HepG2 (cell line): ENCODE data around the gene TCFL5. TPM values are rescaled to one million over a fixed set of nuclear protein-coding genes. Genes with fewer than 3 reads are reported as not detected.

Source experiments
- GATA4 ChIP-seq: sonication (generic); IDR thresholded peaks from 2 replicates; pipeline ENCODE4 v1.6.1; 2016; ENCODE audit warnings: antibody characterized with exemption, low read depth, borderline replicate concordance
- HDAC1 ChIP-seq: sonication (generic); formaldehyde crosslinking; IDR thresholded peaks from 2 replicates; pipeline ENCODE4 v1.5.1; 2020; ENCODE audit warnings: mild to moderate bottlenecking, missing genetic modification reagents
- KMT2A ChIP-seq: sonication (generic); formaldehyde crosslinking; IDR thresholded peaks from 2 replicates; pipeline ENCODE4 v1.4.0; 2020; ENCODE audit warnings: missing genetic modification reagents
- NCOA2 ChIP-seq: sonication (generic); formaldehyde crosslinking; IDR thresholded peaks from 2 replicates; pipeline ENCODE4 v1.8.0; 2022; ENCODE audit warnings: inconsistent platforms
- RCOR2 ChIP-seq: IDR thresholded peaks from 2 replicates; pipeline ENCODE4 v1.6.1; 2016; ENCODE audit warnings: missing biosample characterization, missing genetic modification reagents
- SAFB2 ChIP-seq: sonication (generic); formaldehyde crosslinking; IDR thresholded peaks from 2 replicates; pipeline ENCODE4 v1.5.1; 2020; ENCODE audit warnings: missing genetic modification reagents, low read depth, mild to moderate bottlenecking, borderline replicate concordance
- SNAI1 ChIP-seq: sonication (generic); formaldehyde crosslinking; IDR thresholded peaks from 2 replicates; pipeline ENCODE4 v1.5.0; 2020; ENCODE audit warnings: mild to moderate bottlenecking, missing genetic modification reagents, borderline replicate concordance
- TGIF2 ChIP-seq: IDR thresholded peaks from 2 replicates; pipeline ENCODE4 v1.6.1; 2016; ENCODE audit warnings: control low read depth, missing compliant biosample characterization
- ZBTB26 ChIP-seq: IDR thresholded peaks from 2 replicates; pipeline ENCODE4 v1.6.1; 2016; ENCODE audit warnings: missing compliant biosample characterization, missing genetic modification reagents, borderline replicate concordance
- ZBTB43 ChIP-seq: sonication (generic); formaldehyde crosslinking; conservative IDR thresholded peaks from 2 replicates; pipeline ENCODE4 v1.4.0; 2020; ENCODE audit warnings: missing genetic modification reagents
- ZC3H13 ChIP-seq: sonication (generic); formaldehyde crosslinking; IDR thresholded peaks from 2 replicates; pipeline ENCODE4 v1.8.1; 2023; ENCODE audit warnings: mild to moderate bottlenecking, missing genetic modification reagents, moderate library complexity
- ZNF251 ChIP-seq: sonication (generic); formaldehyde crosslinking; IDR thresholded peaks from 2 replicates; pipeline ENCODE4 v1.9.0; 2021; ENCODE audit warnings: mild to moderate bottlenecking, missing genetic modification reagents
- ZNF329 ChIP-seq: sonication (generic); formaldehyde crosslinking; IDR thresholded peaks from 2 replicates; pipeline ENCODE4 v1.9.0; 2021; ENCODE audit warnings: low read depth, mild to moderate bottlenecking, missing genetic modification reagents
- ZNF567 ChIP-seq: sonication (generic); formaldehyde crosslinking; IDR thresholded peaks from 2 replicates; pipeline ENCODE4 v1.8.1; 2023; ENCODE audit warnings: mild to moderate bottlenecking, missing genetic modification reagents, borderline replicate concordance
- ZNF619 ChIP-seq: sonication (generic); formaldehyde crosslinking; IDR thresholded peaks from 2 replicates; pipeline ENCODE4 v1.4.0; 2020; ENCODE audit warnings: mild to moderate bottlenecking, missing genetic modification reagents
- ZNF691 ChIP-seq: sonication (generic); formaldehyde crosslinking; IDR thresholded peaks from 2 replicates; pipeline ENCODE4 v1.4.0; 2020; ENCODE audit warnings: missing genetic modification reagents, low read depth, mild to moderate bottlenecking, borderline replicate concordance
- ZNF713 ChIP-seq: sonication (generic); formaldehyde crosslinking; IDR thresholded peaks from 2 replicates; pipeline ENCODE4 v1.4.0; 2020; ENCODE audit warnings: mild to moderate bottlenecking, missing genetic modification reagents
- polyA plus RNA-seq, 8 experiments: library from polyadenylated mRNA; depleted of rRNA in 3 of 8; stranded (reverse) in 7 of 8; unstranded in 1 of 8; fragments of >200 nt; fragmentation: Illumina TruSeq in 4 of 8; extraction: Trizol in 4 of 8; gene quantifications; 2 replicates each; pipeline versions ENCODE4 v1.2.1 to v1.2.3, GENCODE V29; 2011 to 2016; ENCODE audit warnings: low read depth in 4 of 8, missing spikeins in 1 of 8, mixed read lengths in 1 of 8; ENCODE audit not compliant: insufficient read depth in 1 of 8
- total RNA-seq, 5 experiments: library from RNA; depleted of rRNA; stranded (reverse); fragments of >200 nt; fragmentation: Illumina TruSeq; extraction: Trizol; gene quantifications; 2 replicates each; pipeline ENCODE4 v1.2.3, GENCODE V29; 2016; ENCODE audit warnings: low read depth in 1 of 5
- TF ChIP-seq, protein P1 (sequence below): sonication (generic); formaldehyde crosslinking; IDR thresholded peaks from 2 replicates; pipeline ENCODE4 v1.8.1; 2023; ENCODE audit warnings: mild to moderate bottlenecking, inconsistent platforms, moderate library complexity, missing genetic modification reagents, borderline replicate concordance
- TF ChIP-seq, protein P2 (sequence below): sonication (generic); formaldehyde crosslinking; IDR thresholded peaks from 2 replicates; pipeline ENCODE4 v1.8.1; 2022; ENCODE audit warnings: mild to moderate bottlenecking, missing genetic modification reagents
- TF ChIP-seq, protein P3 (sequence below): sonication (generic); formaldehyde crosslinking; IDR thresholded peaks from 2 replicates; pipeline ENCODE4; 2020; ENCODE audit warnings: missing genetic modification reagents, mild to moderate bottlenecking, borderline replicate concordance

TCFL5 gene
- total and polyA plus RNA-seq, 2 of the 13 experiments (the other 11 are each of a cell fraction or from before 2014, with no cell fraction given) = 14.8 to 20.0 TPM

DNA sequence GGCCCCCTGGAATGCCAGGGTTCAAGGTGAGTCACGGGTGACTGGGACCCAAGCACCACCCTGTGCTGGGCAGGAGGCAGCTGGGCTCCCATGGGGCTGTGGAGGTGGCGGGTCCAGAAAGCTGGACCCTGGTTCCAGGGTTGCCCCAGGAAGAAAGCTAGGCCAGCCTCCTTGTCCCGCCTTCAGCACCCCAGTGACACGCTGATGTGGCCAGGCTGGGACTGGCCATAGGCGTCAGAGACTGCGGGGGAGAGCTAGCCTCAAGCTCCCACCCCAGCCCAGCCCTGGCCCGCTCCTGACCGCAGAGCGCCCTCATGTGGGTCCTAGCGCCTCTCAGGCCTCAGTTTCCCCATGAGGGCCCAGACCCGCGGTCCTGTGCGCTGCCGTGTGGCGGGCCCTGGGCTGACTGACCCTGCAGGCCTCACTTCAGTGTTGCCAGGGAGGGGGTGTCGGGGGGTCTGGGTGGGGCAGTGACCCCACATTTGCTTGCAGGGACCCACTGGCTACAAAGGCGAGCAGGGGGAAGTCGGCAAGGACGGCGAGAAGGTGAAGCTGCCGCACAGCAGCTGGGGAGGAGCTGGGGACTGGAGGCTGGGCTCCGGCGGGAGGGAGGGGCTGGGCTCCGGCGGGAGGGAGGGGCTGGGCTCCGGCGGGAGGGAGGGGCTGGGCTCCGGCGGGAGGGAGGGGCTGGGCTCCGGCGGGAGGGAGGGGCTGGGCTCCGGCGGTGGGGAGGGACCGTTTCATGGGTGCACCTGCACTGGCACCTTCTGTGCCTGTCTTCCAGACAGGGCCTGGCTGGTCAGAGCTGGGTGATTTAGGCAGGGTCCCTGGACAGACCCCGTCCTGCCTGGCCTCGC lies 36.9 kb downstream of the TCFL5 start (continued):
- TF ChIP-seq, protein P1, sequence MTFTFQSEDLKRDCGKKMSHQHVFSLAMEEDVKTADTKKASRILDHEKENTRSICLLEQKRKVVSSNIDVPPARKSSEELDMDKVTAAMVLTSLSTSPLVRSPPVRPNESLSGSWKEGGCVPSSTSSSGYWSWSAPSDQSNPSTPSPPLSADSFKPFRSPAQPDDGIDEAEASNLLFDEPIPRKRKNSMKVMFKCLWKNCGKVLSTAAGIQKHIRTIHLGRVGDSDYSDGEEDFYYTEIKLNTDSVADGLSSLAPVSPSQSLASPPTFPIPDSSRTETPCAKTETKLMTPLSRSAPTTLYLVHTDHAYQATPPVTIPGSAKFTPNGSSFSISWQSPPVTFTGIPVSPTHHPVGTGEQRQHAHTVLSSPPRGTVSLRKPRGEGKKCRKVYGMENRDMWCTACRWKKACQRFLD (CRISPR knock-in tag) = no peak; the same call in 1 of the 2 replicates
- TF ChIP-seq HDAC1 (CRISPR knock-in tag) (peak; percentile 34; the same call in 1 of the 2 replicates), ZC3H13 (no peak; the same call in 1 of the 2 replicates), SNAI1 (no peak), ZNF251 (peak; percentile 96), GATA4 (no peak), ZNF567 (no peak), ZNF691 (CRISPR knock-in tag) (no peak), SAFB2 (peak; percentile 84; the same call in 1 of the 2 replicates), ZBTB26 (CRISPR knock-in tag) (no peak; the same call in 1 of the 2 replicates), KMT2A (no peak), ZBTB43 (CRISPR knock-in tag) (no peak), ZNF713 (CRISPR knock-in tag) (no peak), ZNF619 (CRISPR knock-in tag) (no peak), ZNF329 (no peak), NCOA2 (CRISPR knock-in tag) (no peak), RCOR2 (CRISPR knock-in tag) (no peak), TGIF2 (CRISPR knock-in tag) (no peak; the same call in 1 of the 2 replicates)
- TF ChIP-seq, protein P2, sequence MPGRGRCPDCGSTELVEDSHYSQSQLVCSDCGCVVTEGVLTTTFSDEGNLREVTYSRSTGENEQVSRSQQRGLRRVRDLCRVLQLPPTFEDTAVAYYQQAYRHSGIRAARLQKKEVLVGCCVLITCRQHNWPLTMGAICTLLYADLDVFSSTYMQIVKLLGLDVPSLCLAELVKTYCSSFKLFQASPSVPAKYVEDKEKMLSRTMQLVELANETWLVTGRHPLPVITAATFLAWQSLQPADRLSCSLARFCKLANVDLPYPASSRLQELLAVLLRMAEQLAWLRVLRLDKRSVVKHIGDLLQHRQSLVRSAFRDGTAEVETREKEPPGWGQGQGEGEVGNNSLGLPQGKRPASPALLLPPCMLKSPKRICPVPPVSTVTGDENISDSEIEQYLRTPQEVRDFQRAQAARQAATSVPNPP = no peak
- TF ChIP-seq, protein P3, sequence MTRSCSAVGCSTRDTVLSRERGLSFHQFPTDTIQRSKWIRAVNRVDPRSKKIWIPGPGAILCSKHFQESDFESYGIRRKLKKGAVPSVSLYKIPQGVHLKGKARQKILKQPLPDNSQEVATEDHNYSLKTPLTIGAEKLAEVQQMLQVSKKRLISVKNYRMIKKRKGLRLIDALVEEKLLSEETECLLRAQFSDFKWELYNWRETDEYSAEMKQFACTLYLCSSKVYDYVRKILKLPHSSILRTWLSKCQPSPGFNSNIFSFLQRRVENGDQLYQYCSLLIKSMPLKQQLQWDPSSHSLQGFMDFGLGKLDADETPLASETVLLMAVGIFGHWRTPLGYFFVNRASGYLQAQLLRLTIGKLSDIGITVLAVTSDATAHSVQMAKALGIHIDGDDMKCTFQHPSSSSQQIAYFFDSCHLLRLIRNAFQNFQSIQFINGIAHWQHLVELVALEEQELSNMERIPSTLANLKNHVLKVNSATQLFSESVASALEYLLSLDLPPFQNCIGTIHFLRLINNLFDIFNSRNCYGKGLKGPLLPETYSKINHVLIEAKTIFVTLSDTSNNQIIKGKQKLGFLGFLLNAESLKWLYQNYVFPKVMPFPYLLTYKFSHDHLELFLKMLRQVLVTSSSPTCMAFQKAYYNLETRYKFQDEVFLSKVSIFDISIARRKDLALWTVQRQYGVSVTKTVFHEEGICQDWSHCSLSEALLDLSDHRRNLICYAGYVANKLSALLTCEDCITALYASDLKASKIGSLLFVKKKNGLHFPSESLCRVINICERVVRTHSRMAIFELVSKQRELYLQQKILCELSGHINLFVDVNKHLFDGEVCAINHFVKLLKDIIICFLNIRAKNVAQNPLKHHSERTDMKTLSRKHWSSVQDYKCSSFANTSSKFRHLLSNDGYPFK (CRISPR knock-in tag) = peak; percentile 28; the same call in 1 of the 2 replicates
